Ishikawa (cell line): Measurements from ENCODE around the gene REV3L.

ENCODE experiments used
- CEBPB ChIP-seq: IDR thresholded peaks from 2 replicates; pipeline ENCODE4 v1.6.1; 2012
- CREB1 ChIP-seq: IDR thresholded peaks from 2 replicates; pipeline ENCODE4 v1.6.1; 2012; ENCODE audit warnings: low read depth
- EGR1 ChIP-seq: IDR thresholded peaks from 2 replicates; pipeline ENCODE4 v1.6.1; 2012
- EP300 ChIP-seq: IDR thresholded peaks from 2 replicates; pipeline ENCODE4 v1.6.1; 2012; ENCODE audit warnings: borderline replicate concordance
- FOXM1 ChIP-seq: IDR thresholded peaks from 2 replicates; pipeline ENCODE4 v1.6.1; 2012; ENCODE audit warnings: low read depth, borderline replicate concordance
- MAX ChIP-seq: IDR thresholded peaks from 2 replicates; pipeline ENCODE4 v1.6.1; 2012
- NFIC ChIP-seq: IDR thresholded peaks from 2 replicates; pipeline ENCODE4 v1.6.1; 2012
- RAD21 ChIP-seq: IDR thresholded peaks from 2 replicates; pipeline ENCODE4 v1.6.1; 2012; ENCODE audit warnings: low read depth
- REST ChIP-seq: IDR thresholded peaks from 2 replicates; pipeline ENCODE4 v1.6.1; 2012; ENCODE audit warnings: low read depth, mild to moderate bottlenecking
- TAF1 ChIP-seq: IDR thresholded peaks from 2 replicates; pipeline ENCODE4 v1.6.1; 2012; ENCODE audit warnings: low read depth, mild to moderate bottlenecking
- TEAD4 ChIP-seq: IDR thresholded peaks from 2 replicates; pipeline ENCODE4 v1.6.1; 2012
- YY1 ChIP-seq: IDR thresholded peaks from 2 replicates; pipeline ENCODE4 v1.6.1; 2012; ENCODE audit warnings: low read depth
- ZBTB7A ChIP-seq: IDR thresholded peaks from 2 replicates; pipeline ENCODE4 v1.6.1; 2012; ENCODE audit warnings: low read depth

GRCh38 chr6:111450636-111451035 is 32.4 kb downstream of the REV3L start:
- TF ChIP-seq TAF1, result no peak
- TF ChIP-seq EP300, result no peak
- no peak for TF ChIP-seq REST
- no peak for TF ChIP-seq NFIC
- TF ChIP-seq EGR1, result no peak
- TF ChIP-seq CEBPB, result no peak
- no peak for TF ChIP-seq MAX
- no peak for TF ChIP-seq YY1
- no peak for TF ChIP-seq TEAD4
- no peak for TF ChIP-seq ZBTB7A
- TF ChIP-seq CREB1, result no peak
- no peak for TF ChIP-seq FOXM1
- TF ChIP-seq RAD21, result no peak
